ENCODE measurements around the gene PTPRD. TPM values are rescaled to one million over a fixed set of nuclear protein-coding genes. Genes with fewer than 3 reads are reported as not detected.
"Not testable (repeated sequence)": the region's sequence is repeated elsewhere in the genome, so short reads cannot be mapped to it uniquely, and the experiment has no call there.

The PTPRD gene
- total RNA-seq, 4 donors from 2014 or later = 0.72 to 8.0 (median 3.0) TPM

GRCh38 chr9:9938432-9938831, 674.4 kb downstream of the PTPRD start:
- intact Hi-C loops (cut with DNase I; ENCODE audit: low total_unique reads) = no loop called here
- no peak for DNase-seq (ENCODE audit: low spot score in 2 of 2)
- no peak overlapping the region for H3K4me3 ChIP-seq (ENCODE audit: low read depth, poor library complexity, severe bottlenecking)
- no peak for TF ChIP-seq POLR2A (IDR thresholded peaks at IDR 0.05)
- TF ChIP-seq CTCF (IDR thresholded peaks at IDR 0.05) = no peak
- WGBS, 2 donors = 85 to 87% methylated on average over 4 of the region's 4 CpGs

GRCh38 chr9:9931464-9931863, 681.3 kb downstream of the PTPRD start:
- intact Hi-C loops (cut with DNase I; ENCODE audit: low total_unique reads); H3K4me3 ChIP-seq (ENCODE audit: low read depth, poor library complexity, severe bottlenecking); DNase-seq (ENCODE audit: low spot score in 2 of 2): not testable (repeated sequence)
- 83 to 86% methylated on average over 12 to 13 of the region's 16 CpGs for WGBS, 2 donors

- 73 to 74% methylated on average over 3 of the region's 3 CpGs for WGBS, 2 donors
- no peak for DNase-seq (ENCODE audit: low spot score in 2 of 2)
- no peak overlapping the region for H3K4me3 ChIP-seq (ENCODE audit: low read depth, poor library complexity, severe bottlenecking)
- TF ChIP-seq CTCF (IDR thresholded peaks at IDR 0.05) (no peak), POLR2A (IDR thresholded peaks at IDR 0.05) (no peak)
- intact Hi-C loops (cut with DNase I; ENCODE audit: low total_unique reads) = no loop called here
These were observed 688.4 kb downstream of the PTPRD start for GRCh38 chr9:9924376-9924775.

GRCh38 chr9:9921805-9922204, 691.0 kb downstream of the PTPRD start:
- DNase-seq (ENCODE audit: low spot score in 2 of 2) = no peak
- TF ChIP-seq CTCF (IDR thresholded peaks at IDR 0.05) (no peak), POLR2A (IDR thresholded peaks at IDR 0.05) (no peak)
- WGBS, 2 donors = 57 to 76% methylated on average over 2 of the region's 2 CpGs
- intact Hi-C loops (cut with DNase I; ENCODE audit: low total_unique reads) = no loop called here
- H3K4me3 ChIP-seq (ENCODE audit: low read depth, poor library complexity, severe bottlenecking) = no peak overlapping the region

- DNase-seq (ENCODE audit: low spot score in 2 of 2) = no peak
- 65 to 69% methylated on average over 7 of the region's 7 CpGs for WGBS, 2 donors
- intact Hi-C loops (cut with DNase I; ENCODE audit: low total_unique reads) = no loop called here
- TF ChIP-seq POLR2A (IDR thresholded peaks at IDR 0.05) = no peak
- TF ChIP-seq CTCF (IDR thresholded peaks at IDR 0.05) = no peak
- H3K4me3 ChIP-seq (ENCODE audit: low read depth, poor library complexity, severe bottlenecking) = no peak overlapping the region
These were observed 692.3 kb downstream of the PTPRD start for GRCh38 chr9:9920425-9921060.

- 80 to 91% methylated on average over 3 of the region's 3 CpGs for WGBS, 2 donors
- no peak overlapping the region for H3K4me3 ChIP-seq (ENCODE audit: low read depth, poor library complexity, severe bottlenecking)
- intact Hi-C loops (cut with DNase I; ENCODE audit: low total_unique reads) = no loop called here
- DNase-seq (ENCODE audit: low spot score in 2 of 2) = no peak
- no peak for TF ChIP-seq CTCF (IDR thresholded peaks at IDR 0.05)
These were observed 693.5 kb downstream of the PTPRD start for GRCh38 chr9:9919174-9919775.
